Astrocyte of the cerebellum (primary cell): Measurements from ENCODE around the gene PRMT2.

ENCODE experiments used
- DNase-seq: peaks from one replicate; pipeline ENCODE4 v3.0.0-alpha.2; 2011; ENCODE audit warnings: low read depth
- H3K4me3 ChIP-seq: 2 replicates; pipeline ENCODE4 v1.5.1; 2011; ENCODE audit warnings: mild to moderate bottlenecking, low read depth, low read length, moderate library complexity
- CTCF ChIP-seq: IDR thresholded peaks from 2 replicates; pipeline ENCODE4 v1.5.1; 2012; ENCODE audit warnings: low read length, low read depth, moderate library complexity, mild to moderate bottlenecking; ENCODE audit errors: missing control alignments
- in situ Hi-C: cut with HindIII; loops from 2 replicates; pipeline ENCODE4 v1.10.0; 2017; ENCODE audit warnings: low sequenced_read_pairs

The PRMT2 gene

GRCh38 chr21:46661211-46661625 lies 25.7 kb downstream of the PRMT2 start:
- in situ Hi-C loops = no loop called here
- TF ChIP-seq CTCF = peak; percentile 78
- no peak overlapping the region for H3K4me3 ChIP-seq
- peak; percentile 69 for DNase-seq

GRCh38 chr21:46661642-46662366 lies 26.3 kb downstream of the PRMT2 start:
- DNase-seq = no peak
- no peak overlapping the region for H3K4me3 ChIP-seq
- in situ Hi-C loops = no loop called here
- no peak for TF ChIP-seq CTCF

- H3K4me3 ChIP-seq = no peak overlapping the region
- no peak for TF ChIP-seq CTCF
- in situ Hi-C loops = no loop called here
- DNase-seq = no peak
Observed at GRCh38 chr21:46662367-46662654, 26.8 kb downstream of the PRMT2 start.

- no peak for TF ChIP-seq CTCF
- no peak for DNase-seq
- H3K4me3 ChIP-seq = no peak overlapping the region
- in situ Hi-C loops = no loop called here
Observed at GRCh38 chr21:46662765-46663500, 27.5 kb downstream of the PRMT2 start.

DNA sequence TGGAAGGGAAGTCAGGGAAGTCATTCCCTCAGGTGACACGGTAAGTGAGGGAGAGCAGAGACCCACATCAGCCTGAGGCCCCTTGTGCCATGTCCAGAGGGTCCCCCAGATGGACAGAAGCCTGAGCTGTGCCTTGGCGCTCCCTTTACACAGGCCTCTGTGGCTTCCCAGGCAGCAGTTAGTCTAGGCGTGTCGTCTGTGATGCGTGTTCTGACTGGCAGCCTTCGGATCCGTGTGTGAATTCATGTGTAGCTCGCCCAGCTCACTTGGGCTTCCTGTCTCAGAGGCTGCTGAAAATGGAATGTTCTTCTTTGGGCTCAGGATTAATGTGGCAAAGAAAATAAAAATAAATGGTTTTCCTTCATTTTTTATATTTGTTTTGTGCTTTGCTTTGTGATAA lies 28.3 kb downstream of the PRMT2 start:
- DNase-seq = no peak
- in situ Hi-C loops = no loop called here
- TF ChIP-seq CTCF = no peak
- no peak overlapping the region for H3K4me3 ChIP-seq

GRCh38 chr21:46664316-46664995 lies 29.0 kb downstream of the PRMT2 start:
- TF ChIP-seq CTCF = no peak
- in situ Hi-C loops = no loop called here
- H3K4me3 ChIP-seq = no peak overlapping the region
- DNase-seq = no peak
